ENCODE results near the gene CCDC57. TPM values are rescaled to one million over a fixed set of nuclear protein-coding genes. Genes with fewer than 3 reads are reported as not detected.

Gene CCDC57
- total RNA-seq, 2 experiments from 2014 or later = 70.2 to 73.9 TPM

DNA sequence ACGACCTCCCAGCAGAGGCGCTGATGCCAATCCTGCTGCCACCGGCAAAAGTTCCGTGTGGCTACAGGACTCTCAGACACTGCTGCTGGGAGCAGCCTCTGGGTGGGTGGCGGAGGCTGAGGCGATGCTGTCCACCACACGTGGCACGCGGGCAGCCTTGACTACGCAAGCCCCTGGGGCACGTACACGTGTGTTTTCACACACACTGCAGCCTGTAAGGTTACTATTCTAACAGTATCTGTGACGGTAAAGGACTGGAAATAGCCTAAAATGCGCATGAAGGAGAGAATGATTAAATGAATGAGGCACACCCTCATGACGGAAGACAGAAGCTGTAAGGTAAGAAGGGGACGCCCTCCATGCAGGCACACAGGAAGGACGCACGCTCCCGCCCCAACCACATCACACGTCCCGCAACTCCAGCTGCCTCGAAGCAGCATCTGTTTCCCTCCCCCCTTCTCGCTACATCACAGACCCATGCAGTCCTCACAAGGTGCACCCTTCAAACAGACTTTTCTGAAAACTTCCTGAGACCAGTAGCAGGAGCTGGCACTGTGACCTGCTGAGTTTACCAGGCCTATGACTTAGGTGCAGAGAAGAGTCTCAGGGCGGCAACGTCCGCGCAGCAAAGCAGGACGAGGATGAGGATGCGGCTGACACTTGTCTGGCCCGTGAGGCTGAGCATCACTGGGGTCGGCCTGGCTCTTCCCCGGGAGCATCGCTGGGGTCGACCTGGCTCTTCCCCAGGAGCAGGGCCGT, 85.9 kb downstream of the CCDC57 start:
- H3K4me1 Mint-ChIP-seq = peaks cover 31% of the 10 kb centered on the region

DNA sequence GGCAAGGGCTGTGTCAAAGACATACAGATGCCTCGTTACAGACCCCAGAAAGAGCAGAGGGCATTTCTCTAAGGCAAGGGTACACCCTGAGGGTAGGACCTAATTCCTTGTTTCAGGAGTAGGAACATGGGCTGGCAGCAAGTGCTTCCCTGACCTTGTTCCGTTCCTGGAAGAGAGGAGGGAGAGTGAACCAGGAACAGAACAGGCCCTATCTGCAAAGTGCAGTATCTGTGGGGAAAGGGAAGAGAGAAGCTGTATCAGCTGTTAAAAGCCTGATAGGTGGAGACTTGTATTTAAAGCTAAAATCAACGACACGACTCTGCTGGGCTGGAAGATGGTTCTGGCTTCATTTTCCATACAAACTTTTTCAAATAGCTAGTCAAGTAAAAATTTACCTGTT, 88.5 kb downstream of the CCDC57 start:
- Mint-ChIP-seq H3K4me1 (peaks cover 31% of the 10 kb centered on the region), H3K4me3 (no peak overlapping the region), H3K27me3 (no peaks in the 10 kb centered on the region), H3K36me3 (peaks cover 1% of the 10 kb centered on the region), H3K9me3 (ENCODE audit: low read depth) (no peaks in the 10 kb centered on the region), H3K27ac (no peak overlapping the region)
- DNase-seq (no peak), ATAC-seq (no peak)
- CTCF ChIA-PET = interaction anchor here (0.6 to 1.4 kb wide), 3 partner anchors 18 to 287 kb away, joined by 3 to 5 read pairs (median 4); no protein-coding TSS in a partner anchor

More for the DNA sequence above, 85.9 kb downstream of the CCDC57 start:
- peak; percentile 81 for DNase-seq
- Mint-ChIP-seq H3K27ac (peak overlapping the region; percentile 85), H3K4me3 (peak overlapping the region; percentile 61), H3K27me3 (no peaks in the 10 kb centered on the region), H3K36me3 (peaks cover 1% of the 10 kb centered on the region), H3K9me3 (ENCODE audit: low read depth) (no peaks in the 10 kb centered on the region)
- CTCF ChIA-PET = interaction anchor here (0.8 to 2.3 kb wide), 9 partner anchors 10 to 167 kb away, joined by 3 to 14 read pairs (median 4); partner anchors contain the start of gene DCXR
- peak; percentile 89 for ATAC-seq

DNA sequence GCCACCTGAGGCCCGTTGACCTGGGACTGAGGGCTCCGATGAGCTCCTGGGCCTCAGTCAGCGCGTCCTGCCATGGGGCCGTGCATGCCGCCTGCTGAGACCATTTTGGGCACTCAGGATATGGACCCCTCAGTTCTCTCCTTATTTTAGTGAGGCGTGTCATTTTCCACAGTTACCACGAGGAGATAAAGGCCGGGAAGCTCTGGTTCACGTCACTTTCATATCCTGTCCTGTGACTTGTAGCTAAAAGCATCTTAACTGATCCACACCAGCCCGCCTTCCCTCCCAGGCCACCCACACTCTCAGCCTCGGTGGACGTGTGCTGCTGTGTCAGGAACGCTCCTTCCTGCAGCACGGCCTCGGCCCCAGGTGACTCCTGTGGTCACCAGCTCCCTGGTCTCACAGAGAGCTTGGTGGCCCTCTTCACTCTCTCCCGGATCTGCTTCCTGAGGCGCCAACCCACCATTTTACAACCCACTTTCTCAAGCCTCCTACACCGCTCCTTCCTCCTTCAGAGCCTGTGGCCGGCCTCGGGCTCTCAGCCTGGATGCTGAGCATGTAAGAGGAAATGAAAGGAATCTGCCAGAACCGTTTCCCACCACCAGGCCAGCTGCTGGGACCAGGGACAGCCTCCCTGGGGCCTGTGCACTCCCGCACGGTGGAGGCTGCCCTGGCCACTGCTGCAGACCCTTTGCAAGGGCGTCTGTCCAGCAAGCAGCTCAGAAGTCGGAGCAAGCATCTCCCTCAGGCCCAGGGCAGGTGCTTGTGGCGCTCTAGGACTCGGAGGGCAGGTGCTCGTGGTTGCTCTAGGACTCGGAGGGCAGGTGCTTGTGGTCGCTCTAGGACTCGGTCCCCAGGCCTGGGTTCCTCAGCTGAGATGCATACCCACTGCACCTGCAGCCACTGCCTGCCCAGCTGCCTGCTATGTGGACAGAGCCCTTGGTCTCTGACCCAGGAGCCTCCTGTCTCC, 90.7 kb downstream of the CCDC57 start:
- peak overlapping the region; percentile 12 for H3K27ac Mint-ChIP-seq
- H3K9me3 Mint-ChIP-seq (ENCODE audit: low read depth) = no peaks in the 10 kb centered on the region
- no peak for DNase-seq
- peaks cover 20% of the 10 kb centered on the region for H3K4me1 Mint-ChIP-seq
- peaks cover 1% of the 10 kb centered on the region for H3K36me3 Mint-ChIP-seq
- H3K27me3 Mint-ChIP-seq = no peaks in the 10 kb centered on the region
- H3K4me3 Mint-ChIP-seq = no peak overlapping the region
- ATAC-seq = no peak
- CTCF ChIA-PET = interaction anchor here (0.8 to 1.6 kb wide), 3 partner anchors 12 to 44 kb away, joined by 3 to 5 read pairs (median 4); no protein-coding TSS in a partner anchor

DNA sequence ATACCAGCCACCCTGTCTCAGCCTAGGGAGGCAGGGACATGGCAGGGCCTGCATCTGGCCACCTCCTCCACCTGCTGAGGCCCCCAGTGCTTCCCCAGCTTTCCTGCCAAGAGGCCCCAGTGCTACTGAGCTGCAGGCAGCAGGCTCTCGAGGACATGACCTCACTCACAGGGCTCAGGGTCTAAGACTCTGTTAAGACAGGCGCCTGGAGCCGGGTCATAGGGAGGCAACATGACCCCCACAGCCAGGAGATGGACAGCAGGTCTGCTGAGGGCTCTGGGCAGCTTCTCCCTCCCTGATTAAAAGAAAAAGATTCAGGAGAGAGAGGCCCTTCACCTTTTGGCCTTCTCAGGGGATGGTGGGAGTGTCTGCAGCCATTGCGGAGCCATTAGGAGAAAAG, 91.4 kb downstream of the CCDC57 start:
- peaks cover 1% of the 10 kb centered on the region for H3K36me3 Mint-ChIP-seq
- H3K9me3 Mint-ChIP-seq (ENCODE audit: low read depth) = no peaks in the 10 kb centered on the region
- CTCF ChIA-PET = interaction anchor here (1.0 to 1.6 kb wide), 2 partner anchors 11 to 14 kb away, joined by 3 to 5 read pairs; no protein-coding TSS in a partner anchor
- no peak overlapping the region for H3K4me3 Mint-ChIP-seq
- peaks cover 13% of the 10 kb centered on the region for H3K4me1 Mint-ChIP-seq
- no peak for ATAC-seq
- H3K27me3 Mint-ChIP-seq = no peaks in the 10 kb centered on the region
- DNase-seq = no peak
- no peak overlapping the region for H3K27ac Mint-ChIP-seq

DNA sequence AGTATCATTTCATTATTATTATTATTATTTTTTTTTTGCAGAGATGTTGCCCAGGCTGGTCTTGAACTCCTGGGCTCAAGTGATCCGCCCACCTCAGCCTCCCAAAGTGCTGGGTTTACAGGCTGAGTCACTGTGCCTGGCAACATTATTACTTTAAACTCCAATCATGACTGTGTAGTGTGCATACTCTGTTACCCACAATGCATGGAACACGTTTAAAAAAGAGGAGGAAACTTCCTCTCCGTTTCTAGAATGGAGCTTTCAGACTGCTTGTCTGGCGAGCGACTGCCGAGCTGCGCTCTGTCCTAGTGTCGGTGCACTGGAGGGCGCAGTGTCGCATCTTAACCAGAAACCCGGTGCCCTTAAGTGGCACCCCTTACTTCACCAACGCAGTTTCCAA, 92.5 kb downstream of the CCDC57 start:
- peaks cover 5% of the 10 kb centered on the region for H3K4me1 Mint-ChIP-seq
- H3K9me3 Mint-ChIP-seq (ENCODE audit: low read depth) = no peaks in the 10 kb centered on the region
- ATAC-seq (no peak), DNase-seq (no peak)
- CTCF ChIA-PET = interaction anchor here (0.6 kb wide), 1 partner anchor 132 kb away, joined by 3 read pairs; no protein-coding TSS in a partner anchor
- no peak overlapping the region for H3K4me3 Mint-ChIP-seq
- H3K27ac Mint-ChIP-seq = no peak overlapping the region
- no peaks in the 10 kb centered on the region for H3K36me3 Mint-ChIP-seq
- H3K27me3 Mint-ChIP-seq = no peaks in the 10 kb centered on the region

DNA sequence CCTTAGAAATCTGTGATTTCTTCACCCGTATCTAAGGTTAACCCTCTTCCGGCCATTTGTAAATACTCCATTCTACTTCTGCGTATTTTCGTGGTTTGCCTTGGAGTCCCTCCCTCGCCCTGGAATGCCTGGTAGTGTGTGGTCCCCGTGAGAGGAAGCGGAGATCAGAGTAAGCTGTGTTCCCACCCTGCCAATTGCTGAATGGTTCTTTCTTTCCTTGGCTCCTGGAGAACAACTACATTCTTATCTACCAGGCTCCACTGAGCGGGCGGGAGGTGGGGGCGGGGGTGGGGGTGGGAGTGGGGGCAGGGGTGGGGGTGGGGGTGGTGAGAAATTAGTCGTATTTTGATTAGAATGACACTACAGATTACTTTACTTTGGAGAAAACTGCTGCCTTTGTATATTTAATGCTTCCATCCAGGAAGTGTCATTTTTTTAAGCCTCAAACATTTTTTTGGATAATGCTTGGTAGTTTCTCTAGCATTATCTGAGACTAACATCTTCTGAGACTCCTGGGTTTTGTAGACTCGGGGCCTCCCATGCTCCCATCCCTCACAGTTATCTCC, 93.7 kb downstream of the CCDC57 start:
- peaks cover 4% of the 10 kb centered on the region for H3K4me1 Mint-ChIP-seq
- H3K36me3 Mint-ChIP-seq = no peaks in the 10 kb centered on the region
- CTCF ChIA-PET = no interaction called here
- no peaks in the 10 kb centered on the region for H3K9me3 Mint-ChIP-seq (ENCODE audit: low read depth)
- no peaks in the 10 kb centered on the region for H3K27me3 Mint-ChIP-seq
- no peak overlapping the region for H3K27ac Mint-ChIP-seq
- H3K4me3 Mint-ChIP-seq = no peak overlapping the region
- DNase-seq = no peak
- no peak for ATAC-seq

DNA sequence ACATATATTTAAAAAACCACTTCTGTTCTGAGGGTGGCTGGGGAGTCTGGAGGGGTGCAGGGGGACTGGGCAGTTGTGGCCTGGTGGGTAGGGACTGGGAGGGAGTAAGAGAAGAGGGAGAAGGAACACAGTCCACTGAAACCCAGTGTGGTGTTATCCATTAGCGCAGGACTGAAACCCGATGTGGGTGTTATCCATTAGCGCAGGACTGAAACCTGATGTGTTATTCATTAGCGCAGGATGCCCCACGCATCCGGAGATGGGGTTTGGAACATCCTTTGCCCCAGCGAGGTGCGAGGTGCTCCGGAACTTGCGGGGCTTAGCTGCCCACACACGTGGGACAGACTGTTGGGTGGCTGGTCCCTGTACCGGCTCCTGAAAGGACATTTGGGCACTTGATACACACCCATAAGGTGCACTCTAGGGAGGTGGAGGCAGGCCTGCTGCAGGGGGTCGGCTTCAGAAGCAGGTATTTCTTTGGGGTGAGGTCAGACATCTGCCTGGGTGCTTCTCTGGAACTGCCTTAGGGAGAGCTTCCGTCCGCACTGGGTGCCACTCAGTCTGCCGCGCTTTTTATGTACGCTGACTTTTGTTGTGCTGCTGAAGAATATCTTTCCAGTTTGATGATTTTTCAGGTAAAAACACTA, 94.4 kb downstream of the CCDC57 start:
- no peak for ATAC-seq
- H3K36me3 Mint-ChIP-seq = no peaks in the 10 kb centered on the region
- peaks cover 4% of the 10 kb centered on the region for H3K4me1 Mint-ChIP-seq
- H3K27ac Mint-ChIP-seq = no peak overlapping the region
- no peak for DNase-seq
- CTCF ChIA-PET = interaction anchor here (1.4 kb wide), 1 partner anchor 36 kb away, joined by 3 read pairs; no protein-coding TSS in a partner anchor
- H3K9me3 Mint-ChIP-seq (ENCODE audit: low read depth) = no peaks in the 10 kb centered on the region
- H3K4me3 Mint-ChIP-seq = no peak overlapping the region
- H3K27me3 Mint-ChIP-seq = no peaks in the 10 kb centered on the region

DNA sequence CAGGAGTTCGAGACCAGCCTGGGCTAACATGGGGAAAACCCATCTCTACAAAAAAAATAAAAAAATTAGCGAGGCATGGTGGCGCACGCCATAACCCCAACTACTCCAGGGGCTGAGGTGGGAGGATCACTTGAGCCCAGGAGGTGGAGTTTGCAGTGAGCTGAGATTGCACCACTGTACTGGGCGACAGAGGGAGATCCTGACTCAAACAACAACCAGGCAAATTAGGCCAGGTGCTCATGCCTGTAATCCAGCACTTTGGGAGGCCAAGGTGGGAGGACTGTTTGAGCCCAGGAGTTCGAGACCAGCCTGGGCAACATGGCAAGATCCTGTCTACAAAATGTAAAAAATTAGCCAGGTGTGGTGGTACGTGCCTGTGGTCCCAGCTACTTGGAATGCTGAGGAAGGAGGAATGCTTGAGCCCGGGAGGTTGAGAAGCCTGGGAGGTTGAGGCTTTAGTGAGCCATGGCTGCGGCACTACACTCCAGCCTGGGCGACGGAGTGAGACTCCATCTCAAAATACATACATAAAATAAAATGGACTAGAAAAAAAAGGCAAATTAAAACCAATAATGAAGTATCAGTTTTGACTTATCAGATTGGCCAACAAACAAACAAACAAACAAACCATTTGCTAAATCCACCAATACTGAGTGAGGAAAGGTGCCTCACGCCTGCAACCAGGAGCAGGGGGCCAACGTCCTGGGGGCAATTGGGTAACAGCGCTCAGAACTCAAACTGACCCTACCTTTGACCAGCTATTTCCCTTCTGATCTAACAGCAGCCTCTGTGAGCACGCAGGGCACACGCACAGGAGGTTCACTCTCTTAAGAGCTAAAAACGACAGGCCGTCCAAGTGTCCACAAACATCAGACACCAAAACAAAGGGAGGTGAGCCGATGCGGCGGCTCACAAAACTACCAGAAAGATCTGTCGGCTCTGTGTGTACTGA, 95.2 kb downstream of the CCDC57 start:
- ATAC-seq = no peak
- no peak for DNase-seq
- peaks cover 4% of the 10 kb centered on the region for H3K4me1 Mint-ChIP-seq
- H3K36me3 Mint-ChIP-seq = no peaks in the 10 kb centered on the region
- no peaks in the 10 kb centered on the region for H3K27me3 Mint-ChIP-seq
- no peak overlapping the region for H3K4me3 Mint-ChIP-seq
- no peaks in the 10 kb centered on the region for H3K9me3 Mint-ChIP-seq (ENCODE audit: low read depth)
- CTCF ChIA-PET = interaction anchor here (0.9 to 1.4 kb wide), 4 partner anchors 9 to 87 kb away, joined by 3 to 4 read pairs (median 3); no protein-coding TSS in a partner anchor
- no peak overlapping the region for H3K27ac Mint-ChIP-seq

DNA sequence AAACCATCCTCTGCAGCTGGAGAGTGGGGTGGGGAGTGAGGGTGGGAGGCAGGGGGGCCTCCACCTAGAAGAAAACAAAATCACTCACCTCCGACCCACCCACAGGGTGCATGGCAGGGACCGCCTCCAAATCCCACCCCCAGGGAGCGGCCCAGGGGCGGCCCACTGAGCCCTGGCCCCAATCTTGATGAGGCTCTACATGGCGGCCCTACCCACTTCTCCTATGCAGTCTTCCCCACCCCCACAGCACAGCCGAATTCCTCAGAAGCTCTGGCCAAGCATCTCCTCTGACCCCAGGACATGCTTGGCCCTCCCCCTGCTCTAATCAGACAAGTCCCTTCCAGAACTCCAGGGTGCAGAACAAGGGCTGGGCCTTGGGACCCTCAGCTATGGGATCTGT, 96.4 kb downstream of the CCDC57 start:
- no peak for ATAC-seq
- Mint-ChIP-seq H3K27me3 (no peaks in the 10 kb centered on the region), H3K4me1 (no peaks in the 10 kb centered on the region), H3K4me3 (no peak overlapping the region), H3K27ac (no peak overlapping the region), H3K36me3 (no peaks in the 10 kb centered on the region), H3K9me3 (ENCODE audit: low read depth) (no peaks in the 10 kb centered on the region)
- DNase-seq = no peak
- CTCF ChIA-PET = interaction anchor here (0.9 to 1.4 kb wide), 3 partner anchors 9 to 86 kb away, joined by 3 to 4 read pairs (median 3); no protein-coding TSS in a partner anchor

DNA sequence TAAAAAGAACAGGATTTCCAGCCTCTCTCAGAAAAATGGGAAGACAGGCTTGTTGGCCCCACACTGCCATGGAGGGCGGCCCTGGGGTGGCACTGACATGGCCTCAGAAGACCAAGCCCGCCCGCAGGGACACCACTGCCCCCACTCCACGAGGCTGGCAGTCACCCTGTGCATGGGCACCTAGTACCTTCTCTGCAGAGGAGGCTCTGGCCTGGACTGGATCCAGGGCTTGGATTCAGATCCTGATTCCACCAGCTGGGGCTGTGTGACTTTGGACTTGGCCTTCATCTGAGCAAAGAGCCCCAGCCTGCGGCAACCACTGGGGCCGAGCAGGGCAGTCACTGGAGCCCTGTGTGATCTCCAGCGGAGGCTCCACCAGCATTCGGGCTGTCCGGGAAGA, 97.8 kb downstream of the CCDC57 start:
- Mint-ChIP-seq H3K27me3 (no peaks in the 10 kb centered on the region), H3K27ac (no peak overlapping the region), H3K9me3 (ENCODE audit: low read depth) (no peaks in the 10 kb centered on the region), H3K4me1 (peaks cover 6% of the 10 kb centered on the region), H3K36me3 (no peaks in the 10 kb centered on the region), H3K4me3 (no peak overlapping the region)
- CTCF ChIA-PET = no interaction called here
- DNase-seq = no peak
- no peak for ATAC-seq

DNA sequence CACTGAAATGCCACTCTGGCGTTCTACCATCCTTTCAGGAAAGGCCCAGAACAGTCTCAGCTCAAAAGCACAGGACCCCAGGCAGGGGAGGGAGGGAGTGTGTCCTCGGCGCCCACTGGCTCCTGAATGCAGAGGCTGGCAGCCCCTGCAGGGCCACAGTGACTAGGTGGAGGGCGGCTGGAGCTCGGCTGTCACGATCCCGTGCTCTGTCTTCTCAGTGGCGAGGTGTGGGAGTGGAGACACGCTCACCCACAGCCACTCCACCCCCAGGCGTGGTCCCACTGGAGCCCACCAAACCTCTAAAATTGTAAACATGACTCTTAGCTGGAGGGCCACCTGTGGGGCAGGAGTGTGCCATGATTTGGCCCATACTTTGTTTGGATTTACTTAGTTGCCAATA, 98.2 kb downstream of the CCDC57 start:
- Mint-ChIP-seq H3K4me3 (no peak overlapping the region), H3K36me3 (no peaks in the 10 kb centered on the region)
- no peak for DNase-seq

DNA sequence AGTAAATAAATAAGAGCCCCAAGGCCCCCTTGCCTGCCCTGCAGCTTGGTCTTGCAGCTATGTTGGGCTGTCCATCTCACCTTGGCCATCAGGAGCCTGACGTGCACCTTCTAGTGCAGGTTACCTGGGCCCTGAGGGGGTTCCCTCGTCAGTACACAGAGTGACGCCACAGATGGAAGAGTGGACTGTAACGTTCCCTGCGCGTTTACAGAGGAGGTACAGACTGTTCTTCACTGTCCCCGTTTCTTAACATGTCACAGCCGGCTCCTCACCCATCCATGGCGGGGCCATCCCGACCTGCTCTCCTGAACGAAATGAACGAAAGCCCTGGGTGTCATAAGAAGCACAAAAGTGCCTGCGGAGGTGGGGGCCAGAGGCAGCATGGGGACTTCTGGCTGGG, 98.7 kb downstream of the CCDC57 start:
- H3K4me3 Mint-ChIP-seq = no peak overlapping the region
- no peak overlapping the region for H3K27ac Mint-ChIP-seq
- no peaks in the 10 kb centered on the region for H3K9me3 Mint-ChIP-seq (ENCODE audit: low read depth)
- H3K27me3 Mint-ChIP-seq = no peaks in the 10 kb centered on the region
- ATAC-seq (no peak), DNase-seq (no peak)
- H3K36me3 Mint-ChIP-seq = no peaks in the 10 kb centered on the region
- H3K4me1 Mint-ChIP-seq = peaks cover 7% of the 10 kb centered on the region
- CTCF ChIA-PET = interaction anchor here (1.4 kb wide), 1 partner anchor 16 kb away, joined by 3 read pairs; the partner anchor contains the start of gene FASN

More for the DNA sequence above, 98.2 kb downstream of the CCDC57 start:
- H3K27me3 Mint-ChIP-seq = no peaks in the 10 kb centered on the region
- H3K9me3 Mint-ChIP-seq (ENCODE audit: low read depth) = no peaks in the 10 kb centered on the region
- peaks cover 7% of the 10 kb centered on the region for H3K4me1 Mint-ChIP-seq
- CTCF ChIA-PET = interaction anchor here (1.4 kb wide), 1 partner anchor 16 kb away, joined by 3 read pairs; the partner anchor contains the start of gene FASN
- no peak overlapping the region for H3K27ac Mint-ChIP-seq
- ATAC-seq = no peak

Data from activated CD8-positive, alpha-beta memory T cell treated with anti-CD3 and anti-CD28 coated beads, Interleukin-2, amount 10 ng/mL, durations not matched to agents 7 days and 5 days (primary cell).